HCT116 (cell line): Measurements from ENCODE around the gene ELK4.

Experiments
- CTCF ChIP-seq, 3 experiments: fragments of 200-600 bp in 1 of 3; sonication (generic) in 1 of 3; IDR thresholded peaks in 2 of 3; conservative IDR thresholded peaks in 1 of 3; 2 replicates each; pipeline ENCODE4 v1.5.1; 2012 to 2017; ENCODE audit warnings: low read depth in 2 of 3, low read length in 2 of 3, antibody characterized with exemption in 1 of 3, borderline replicate concordance in 1 of 3, control low read depth in 1 of 3, mild to moderate bottlenecking in 1 of 3, mixed read lengths in 1 of 3, mixed run types in 1 of 3, moderate library complexity in 1 of 3; ENCODE audit not compliant: insufficient read depth in 1 of 3
- MAX ChIP-seq: IDR thresholded peaks from 2 replicates; pipeline ENCODE4 v1.6.1; 2012

GRCh38 chr1:205662135-205662738 is 30.4 kb upstream of the ELK4 start:
- no peak for TF ChIP-seq CTCF (IDR thresholded peaks at IDR 0.05 in 2 of 3, conservative IDR thresholded peaks at IDR 0.05 in 1 of 3; ENCODE audit: borderline replicate concordance in 1 of 3, insufficient read depth in 1 of 3, low read depth in 2 of 3, low read length in 2 of 3)
- TF ChIP-seq MAX: no peak
